Kidney epithelial cell (primary cell): ENCODE data around the gene CDH18. TPM values are rescaled to one million over a fixed set of nuclear protein-coding genes. Genes with fewer than 3 reads are reported as not detected.
A peak's percentile ranks its signal among the peaks of the same experiment; 100 is the strongest.

Experiments
- DNase-seq: peaks from one replicate; pipeline ENCODE4 v3.0.0-alpha.2; 2010; ENCODE audit warnings: low read depth
- H3K27me3 ChIP-seq: 2 replicates; pipeline ENCODE4 v1.6.0; 2011; ENCODE audit warnings: low read length; ENCODE audit not compliant: control insufficient read depth, insufficient read depth
- H3K36me3 ChIP-seq: 2 replicates; pipeline ENCODE4 v1.5.1; 2011; ENCODE audit warnings: low read length; ENCODE audit not compliant: control insufficient read depth, insufficient read depth
- H3K4me3 ChIP-seq: 2 replicates; pipeline ENCODE4 v1.5.1; 2011; ENCODE audit warnings: low read depth, mild to moderate bottlenecking, control low read depth, low read length
- CTCF ChIP-seq: IDR thresholded peaks from 2 replicates; pipeline ENCODE4 v1.5.1; 2011; ENCODE audit warnings: mild to moderate bottlenecking, moderate library complexity, low read length, control low read depth, inconsistent platforms; ENCODE audit not compliant: insufficient read depth, poor library complexity, severe bottlenecking
- total RNA-seq: library from RNA; depleted of rRNA; stranded (reverse); fragments of >200 nt; gene quantifications from 2 replicates; pipeline ENCODE4 v1.2.3, GENCODE V29; 2015

Gene CDH18
- total RNA-seq, 1 donor from 2014 or later = 0.21 TPM

- DNase-seq = no peak
- TF ChIP-seq CTCF = no peak
- Histone ChIP-seq H3K36me3 (no peaks in the 10 kb centered on the region), H3K27me3 (no peaks in the 10 kb centered on the region), H3K4me3 (no peak overlapping the region)
Observed at GRCh38 chr5:19891658-19892057, 96.3 kb downstream of the CDH18 start.

GRCh38 chr5:19886123-19886917 is 101.7 kb downstream of the CDH18 start:
- DNase-seq = peak; percentile 37
- no peak for TF ChIP-seq CTCF
- Histone ChIP-seq H3K27me3 (no peaks in the 10 kb centered on the region), H3K4me3 (no peak overlapping the region), H3K36me3 (no peaks in the 10 kb centered on the region)

DNA sequence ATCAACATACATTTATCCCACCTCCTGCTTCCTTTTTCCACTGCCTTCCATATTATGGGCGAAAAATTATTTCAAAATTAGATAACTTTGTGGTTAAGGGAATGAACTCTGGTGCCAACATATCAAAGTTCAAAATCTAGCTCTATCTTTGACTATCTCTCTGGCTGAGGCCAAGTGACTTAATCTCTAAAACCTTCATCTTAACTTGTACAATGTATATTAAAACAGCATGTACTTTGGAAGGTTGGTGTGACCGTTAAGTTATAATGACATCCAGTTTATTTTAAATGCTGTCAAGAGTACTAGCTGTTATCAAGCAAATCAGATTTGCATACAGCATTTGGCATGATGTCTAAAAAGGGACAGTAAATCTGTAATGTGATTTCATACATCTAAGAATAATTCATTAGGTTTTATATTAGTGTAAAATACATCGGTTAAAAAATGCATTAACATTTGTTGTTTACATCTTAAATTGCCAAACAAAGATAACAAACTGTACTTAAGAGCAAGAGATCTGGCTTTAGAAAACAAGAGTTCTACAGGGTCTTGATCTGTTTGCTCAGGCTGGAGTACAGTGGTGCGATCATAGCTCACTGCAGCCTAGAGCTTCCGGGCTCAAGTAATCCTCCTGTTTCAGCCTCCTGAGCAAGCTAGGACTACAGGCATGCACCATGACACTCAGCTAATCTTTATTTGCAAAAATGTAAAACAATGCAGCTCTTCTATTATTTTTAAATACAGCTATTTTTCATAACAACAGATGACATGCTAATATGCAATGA is 102.8 kb downstream of the CDH18 start:
- Histone ChIP-seq H3K36me3 (no peaks in the 10 kb centered on the region), H3K4me3 (no peak overlapping the region), H3K27me3 (no peaks in the 10 kb centered on the region)
- TF ChIP-seq CTCF = no peak
- no peak for DNase-seq

- no peaks in the 10 kb centered on the region for H3K36me3 ChIP-seq
- no peak for DNase-seq
- H3K4me3 ChIP-seq = no peak overlapping the region
- TF ChIP-seq CTCF = no peak
- H3K27me3 ChIP-seq = no peaks in the 10 kb centered on the region
Observed at GRCh38 chr5:19880859-19881436, 107.1 kb downstream of the CDH18 start.

GRCh38 chr5:19880458-19880857 is 107.5 kb downstream of the CDH18 start:
- Histone ChIP-seq H3K36me3 (no peaks in the 10 kb centered on the region), H3K4me3 (no peak overlapping the region), H3K27me3 (no peaks in the 10 kb centered on the region)
- no peak for DNase-seq
- TF ChIP-seq CTCF = no peak
